IPS-18c (cell line): ENCODE measurements around the gene SORBS2.

Source experiments
- H3K4me3 ChIP-seq: 2 replicates; pipeline ENCODE4 v1.7.0; 2013; ENCODE audit warnings: low read depth, mild to moderate bottlenecking, low read length, moderate library complexity; ENCODE audit not compliant: insufficient read depth
- H3K9me3 ChIP-seq: one replicate; pipeline ENCODE4 v1.6.1; 2013; ENCODE audit warnings: mild to moderate bottlenecking, low read length, moderate library complexity; ENCODE audit not compliant: control insufficient read depth, insufficient read depth

Gene SORBS2

DNA sequence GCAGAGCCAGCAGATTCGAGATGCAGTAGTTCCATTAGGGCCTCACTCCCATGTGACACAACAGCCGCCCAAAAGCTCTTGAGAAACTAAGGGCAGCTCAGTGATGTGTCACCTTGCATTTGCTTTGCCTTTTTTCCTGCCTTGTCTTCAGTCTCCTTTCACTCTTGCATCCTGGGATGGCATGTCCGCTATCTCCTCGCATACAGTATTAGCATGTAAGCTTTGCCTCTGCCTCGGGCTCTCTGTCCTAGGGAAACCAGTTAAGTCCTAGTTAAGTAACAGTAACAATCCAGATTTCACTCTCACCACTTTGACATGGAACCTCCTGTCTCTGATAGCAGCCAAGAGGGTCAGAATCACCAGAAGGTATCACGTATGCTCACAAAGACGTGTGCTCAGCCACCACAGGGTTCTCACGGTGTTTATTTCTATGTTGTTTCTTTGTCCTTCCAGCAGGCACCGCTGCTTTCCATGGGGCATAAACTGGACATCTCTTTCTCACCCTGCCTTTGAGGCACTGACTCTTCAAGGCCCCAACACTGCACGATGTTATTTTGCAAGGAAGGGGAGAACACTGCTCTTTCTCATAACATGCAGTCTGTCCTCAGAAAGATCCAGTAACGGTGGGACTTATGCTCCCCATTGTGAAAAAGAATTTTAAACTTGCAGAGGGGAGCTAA lies 26.7 kb upstream of the SORBS2 start:
- no peak overlapping the region for H3K4me3 ChIP-seq
- H3K9me3 ChIP-seq = no peaks in the 10 kb centered on the region

DNA sequence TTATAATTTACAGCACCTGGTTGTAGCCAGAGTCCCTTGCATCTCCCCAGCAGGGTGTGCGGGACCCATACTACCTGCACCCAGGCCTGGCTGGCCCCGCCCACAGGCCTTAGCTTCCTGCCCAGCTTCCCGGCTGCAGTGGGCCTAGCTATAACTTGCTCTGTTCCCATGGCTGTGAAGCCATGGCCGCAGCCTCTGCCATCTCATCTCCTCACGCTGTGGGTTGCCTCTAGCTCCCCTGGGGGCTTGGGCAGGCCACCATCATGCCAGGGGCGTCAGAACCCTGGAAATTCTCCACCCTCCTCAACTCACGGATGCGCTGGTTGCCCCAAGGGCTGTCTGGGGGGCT lies 26.1 kb upstream of the SORBS2 start:
- no peak overlapping the region for H3K4me3 ChIP-seq

DNA sequence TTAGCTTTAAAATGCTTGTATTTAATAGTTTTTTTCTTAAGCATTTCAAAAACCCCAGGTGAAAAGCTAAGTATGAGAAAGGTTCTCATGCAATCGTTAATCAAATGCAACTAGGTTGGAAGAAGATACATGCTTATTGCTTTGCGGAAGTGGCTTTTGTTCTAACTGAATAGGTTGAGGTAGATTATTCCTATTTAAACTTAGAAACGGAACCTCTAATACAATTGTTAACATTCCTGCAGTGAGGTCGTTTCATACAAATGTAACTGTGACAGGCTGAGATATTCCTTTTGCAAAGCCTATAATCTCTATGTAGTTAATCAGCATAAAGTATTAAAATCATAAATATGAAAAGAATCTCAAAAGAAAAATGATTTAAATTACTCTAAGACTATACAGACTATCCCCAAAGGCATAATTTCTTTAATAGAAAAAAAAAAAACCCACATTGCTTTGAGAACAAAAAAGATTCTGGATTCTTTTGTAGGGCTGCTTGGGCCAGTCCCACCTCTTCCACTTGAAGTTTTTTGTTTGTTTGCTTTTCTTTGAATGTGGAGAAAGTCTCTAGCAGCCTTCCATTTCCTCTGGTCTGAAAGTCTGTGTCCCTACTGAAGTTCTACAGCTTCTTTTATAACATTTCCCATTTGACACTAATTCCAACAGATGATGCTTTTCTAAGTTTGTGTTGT lies 25.6 kb upstream of the SORBS2 start:
- H3K9me3 ChIP-seq = no peaks in the 10 kb centered on the region
- no peak overlapping the region for H3K4me3 ChIP-seq

More for the DNA sequence above, 26.1 kb upstream of the SORBS2 start:
- H3K9me3 ChIP-seq = no peaks in the 10 kb centered on the region

DNA sequence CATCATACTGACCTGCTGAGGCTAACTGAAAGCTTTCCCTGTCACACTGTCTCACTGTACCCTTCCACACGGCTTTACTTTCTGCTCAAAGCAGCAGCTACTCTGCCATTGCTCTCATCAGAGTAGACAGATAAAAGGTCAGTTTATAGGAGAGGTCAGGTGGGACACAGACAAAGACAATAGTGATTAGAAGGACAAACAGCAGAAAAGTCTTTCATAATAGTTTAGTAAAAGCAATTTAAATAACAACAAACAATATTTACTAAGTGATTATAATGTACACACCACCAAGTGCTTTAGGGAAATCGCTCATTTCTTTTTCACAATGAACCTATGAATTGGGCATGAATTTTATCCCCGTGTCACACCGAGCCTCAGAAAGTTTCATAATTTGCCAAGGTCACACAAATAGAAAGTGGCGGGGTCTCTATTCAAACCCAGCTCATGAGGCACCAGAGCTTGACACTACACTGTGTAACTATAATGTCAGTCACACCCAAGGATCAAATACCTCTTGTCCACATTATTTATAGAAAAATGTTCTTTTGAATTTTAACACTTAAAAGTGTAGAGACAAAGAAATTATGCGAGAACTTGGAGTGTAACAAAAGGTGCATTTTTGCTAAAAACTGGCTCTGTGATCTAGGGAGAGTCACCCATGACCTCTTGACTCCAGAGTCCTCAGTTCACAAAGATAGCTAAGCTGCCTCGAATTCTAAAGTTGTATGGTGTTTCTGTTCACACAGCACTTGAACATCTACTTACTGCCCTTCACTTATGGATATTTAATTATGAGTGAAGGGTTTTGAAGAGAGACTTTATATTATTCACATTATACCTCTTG lies 24.5 kb upstream of the SORBS2 start:
- no peak overlapping the region for H3K4me3 ChIP-seq
- H3K9me3 ChIP-seq = no peaks in the 10 kb centered on the region

DNA sequence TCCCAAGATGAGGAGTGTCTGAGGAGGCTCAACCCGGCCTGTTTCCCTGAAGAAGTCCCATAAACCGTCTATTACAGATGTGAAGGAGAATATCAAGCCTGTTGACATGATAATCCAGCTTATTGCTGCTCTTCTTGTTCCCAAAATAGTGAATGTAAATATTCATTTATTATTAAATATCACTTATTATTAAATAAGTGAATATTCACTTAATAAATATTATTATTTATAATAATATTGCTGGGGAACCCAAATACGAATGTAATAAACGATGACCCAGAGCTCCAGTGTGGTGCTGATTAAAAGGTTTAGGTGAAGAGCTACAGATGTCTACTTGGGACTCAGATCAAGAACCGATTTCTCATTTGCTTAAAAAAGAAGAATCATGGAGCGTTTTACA lies 23.8 kb upstream of the SORBS2 start:
- Histone ChIP-seq H3K9me3 (no peaks in the 10 kb centered on the region), H3K4me3 (no peak overlapping the region)

DNA sequence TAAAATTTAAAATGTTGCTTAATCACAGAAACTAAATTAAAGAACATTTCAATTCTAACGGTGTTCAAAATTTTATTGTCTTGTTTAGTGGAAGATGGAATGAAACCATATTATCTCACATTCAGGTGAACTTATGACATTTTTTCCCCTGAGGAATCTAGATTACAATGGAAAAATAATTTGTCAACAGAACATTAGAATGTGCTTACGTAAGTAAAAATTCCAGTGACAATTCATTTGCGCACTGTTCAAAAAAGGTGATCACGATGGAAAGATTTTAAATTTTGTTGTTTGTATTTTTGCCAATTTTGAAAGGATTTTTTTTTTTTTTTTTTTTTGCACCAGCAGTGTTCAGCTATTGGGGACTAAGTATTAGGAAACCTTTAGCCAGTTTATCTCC lies 23.3 kb upstream of the SORBS2 start:
- Histone ChIP-seq H3K4me3 (no peak overlapping the region), H3K9me3 (no peaks in the 10 kb centered on the region)

DNA sequence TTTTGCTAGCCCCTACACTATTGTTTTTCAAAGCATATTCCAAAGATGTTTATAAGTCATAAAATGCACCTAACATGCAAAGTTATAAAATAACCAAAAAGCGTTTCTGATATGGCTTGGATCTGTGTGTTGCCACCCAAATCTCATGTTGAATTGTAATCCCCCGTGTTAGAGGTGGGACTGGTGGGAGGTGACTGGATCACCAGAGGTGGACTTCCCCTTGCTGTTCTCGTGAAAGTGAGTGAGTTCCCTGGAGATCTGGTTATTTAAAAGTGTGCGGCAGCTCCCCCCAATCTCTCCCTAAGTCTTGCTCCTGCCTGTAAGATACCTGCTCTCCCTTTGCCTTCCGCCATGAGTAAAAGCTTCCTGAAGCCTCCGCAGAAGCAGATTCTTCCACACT lies 22.8 kb upstream of the SORBS2 start:
- Histone ChIP-seq H3K9me3 (no peaks in the 10 kb centered on the region), H3K4me3 (no peak overlapping the region)

DNA sequence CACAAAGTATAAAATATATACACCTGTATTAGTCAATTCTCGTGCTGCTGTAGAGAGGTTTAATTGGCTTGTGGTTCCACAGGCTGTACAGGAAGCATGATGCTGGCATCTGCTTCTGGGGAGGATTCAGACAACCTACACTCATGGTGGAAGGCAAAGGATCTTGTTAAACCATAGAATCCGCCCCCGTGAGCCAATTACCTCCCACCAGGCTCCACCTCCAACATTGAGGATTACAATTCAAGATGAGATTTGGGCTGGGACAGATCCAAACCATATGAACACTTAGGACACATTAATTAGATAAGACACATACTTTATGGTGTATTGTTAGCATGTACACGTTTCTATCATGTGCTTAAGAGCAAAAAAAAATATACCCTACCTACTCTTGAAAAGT lies 22.1 kb upstream of the SORBS2 start:
- H3K4me3 ChIP-seq = no peak overlapping the region
- H3K9me3 ChIP-seq = no peaks in the 10 kb centered on the region

DNA sequence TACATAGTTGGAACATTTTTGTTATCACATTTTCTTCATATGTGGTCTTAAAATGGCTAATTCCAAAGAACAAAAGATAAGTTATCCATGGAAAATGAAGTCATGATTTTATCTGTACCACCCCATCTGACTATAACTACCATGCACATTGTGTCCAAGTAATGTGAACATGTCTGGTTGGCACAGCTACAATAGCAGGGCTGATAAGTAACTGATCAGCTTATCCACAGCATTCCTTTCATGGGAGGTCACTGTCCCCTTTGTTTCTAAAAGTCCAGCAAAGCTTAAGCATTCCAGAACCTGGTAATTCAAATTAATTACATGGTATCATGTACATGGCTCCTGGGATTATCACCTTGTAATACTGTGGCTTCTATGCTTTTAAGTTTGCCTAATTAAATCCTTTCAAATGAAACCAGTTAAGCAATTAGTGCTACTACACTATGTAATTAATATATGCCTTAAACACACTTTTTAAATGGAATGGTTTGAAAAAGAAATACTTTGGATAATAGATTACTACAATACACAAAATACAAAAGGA lies 21.1 kb upstream of the SORBS2 start:
- H3K4me3 ChIP-seq = no peak overlapping the region
- H3K9me3 ChIP-seq = no peaks in the 10 kb centered on the region

DNA sequence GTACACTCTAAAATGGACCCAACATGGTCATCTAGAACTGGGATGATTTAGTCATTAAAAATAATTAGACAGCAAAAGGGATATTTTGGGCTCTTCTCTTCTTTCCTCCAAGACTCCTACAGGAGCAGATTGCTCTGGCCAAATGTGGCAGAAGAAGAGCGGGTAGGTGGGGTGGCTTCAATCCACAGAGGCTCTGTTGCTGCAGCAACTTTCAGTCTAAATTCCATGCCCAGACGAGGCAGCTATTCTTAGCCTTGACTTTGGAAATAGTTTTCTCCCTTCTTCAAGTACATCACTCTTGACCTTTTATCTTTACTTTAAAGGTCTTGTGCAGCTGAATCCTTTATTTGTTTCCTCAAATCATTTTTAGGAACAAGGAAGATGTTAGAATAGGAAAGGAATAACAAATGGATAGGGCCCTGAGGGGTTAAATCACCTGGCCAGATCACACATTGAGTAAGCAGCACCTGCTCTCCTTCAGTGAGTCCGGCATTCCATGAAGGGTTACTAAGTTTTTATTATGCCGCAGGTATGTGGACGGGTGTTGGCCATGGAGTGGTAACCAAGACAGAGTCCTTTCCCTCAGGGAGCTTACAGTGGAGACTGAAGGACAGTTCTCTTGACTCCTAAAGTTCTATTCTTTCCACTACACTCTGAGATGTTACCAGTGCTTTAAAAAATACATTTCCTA lies 19.3 kb upstream of the SORBS2 start:
- H3K4me3 ChIP-seq = no peak overlapping the region
- no peaks in the 10 kb centered on the region for H3K9me3 ChIP-seq

DNA sequence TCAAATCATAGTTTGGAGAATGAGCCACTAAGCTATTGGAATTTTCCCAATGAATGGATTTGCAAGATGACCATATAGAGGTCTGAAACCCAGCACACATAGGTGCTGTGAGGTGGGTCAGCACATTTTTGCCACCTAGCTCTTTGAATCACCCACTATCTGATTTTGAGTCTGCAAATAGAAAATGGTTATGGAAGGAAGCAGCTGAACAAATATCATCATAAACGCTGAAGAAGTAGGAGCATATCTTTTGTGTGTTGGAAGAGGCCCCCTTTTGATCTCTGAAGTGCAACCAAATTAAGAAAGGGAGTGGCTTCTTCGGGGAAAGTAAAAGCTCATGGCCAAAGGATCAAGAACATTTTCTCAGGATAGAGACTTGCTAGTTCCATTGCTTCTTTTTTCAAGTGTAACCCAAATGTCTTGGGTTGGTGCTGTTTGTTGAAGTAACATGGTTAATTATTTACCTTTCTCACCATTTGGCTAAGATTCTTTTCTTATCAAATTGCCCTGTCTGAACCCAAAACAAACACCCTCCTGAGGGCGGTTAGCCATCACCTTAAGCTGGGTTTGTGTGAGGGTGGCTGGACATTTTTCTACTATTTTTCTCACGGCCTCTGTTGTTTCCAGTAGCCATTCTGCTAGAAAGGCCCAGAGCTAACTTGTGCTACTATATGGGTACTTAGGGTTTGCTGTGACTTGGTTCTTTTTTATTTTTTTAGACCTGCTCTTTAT lies 18.4 kb upstream of the SORBS2 start:
- Histone ChIP-seq H3K9me3 (no peaks in the 10 kb centered on the region), H3K4me3 (no peak overlapping the region)

DNA sequence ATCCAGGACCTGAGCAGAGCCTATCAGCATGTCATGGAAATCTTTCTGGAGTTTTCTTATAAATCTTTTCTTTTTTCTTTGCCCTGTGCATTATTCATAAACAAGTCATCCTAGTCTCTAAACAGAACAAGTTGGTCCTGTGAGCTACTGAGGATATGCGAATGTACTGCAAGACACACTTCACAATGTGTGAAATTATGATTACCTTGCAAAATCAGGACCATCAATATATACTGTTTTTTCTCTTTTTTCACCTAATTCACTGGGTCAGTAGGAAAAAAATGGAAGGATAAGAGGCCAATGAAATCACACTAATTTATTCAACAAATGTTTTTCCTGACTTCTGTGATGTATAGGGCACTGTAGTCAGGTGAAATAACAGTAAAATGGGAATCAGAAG lies 14.4 kb upstream of the SORBS2 start:
- Histone ChIP-seq H3K9me3 (no peaks in the 10 kb centered on the region), H3K4me3 (no peak overlapping the region)

DNA sequence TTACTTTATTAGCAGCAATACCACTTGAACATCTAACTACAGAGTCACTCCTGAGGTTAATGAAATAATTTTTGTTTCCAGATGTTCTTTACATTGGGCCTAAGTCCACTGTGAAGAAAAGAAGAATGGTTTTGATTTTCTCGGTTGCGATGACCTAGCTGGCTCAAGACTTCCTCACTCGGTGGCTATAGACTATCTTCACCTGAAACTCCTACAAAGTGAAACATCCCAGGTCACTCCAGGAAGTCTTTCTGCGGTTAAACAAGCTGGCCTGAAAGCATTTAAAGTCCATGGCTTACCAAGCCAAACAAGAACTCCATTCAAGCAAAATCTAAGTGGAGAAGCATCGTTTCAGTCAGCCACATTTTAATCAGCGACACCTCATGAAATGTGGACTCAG lies 13.7 kb upstream of the SORBS2 start:
- H3K4me3 ChIP-seq = no peak overlapping the region
- H3K9me3 ChIP-seq = no peaks in the 10 kb centered on the region

DNA sequence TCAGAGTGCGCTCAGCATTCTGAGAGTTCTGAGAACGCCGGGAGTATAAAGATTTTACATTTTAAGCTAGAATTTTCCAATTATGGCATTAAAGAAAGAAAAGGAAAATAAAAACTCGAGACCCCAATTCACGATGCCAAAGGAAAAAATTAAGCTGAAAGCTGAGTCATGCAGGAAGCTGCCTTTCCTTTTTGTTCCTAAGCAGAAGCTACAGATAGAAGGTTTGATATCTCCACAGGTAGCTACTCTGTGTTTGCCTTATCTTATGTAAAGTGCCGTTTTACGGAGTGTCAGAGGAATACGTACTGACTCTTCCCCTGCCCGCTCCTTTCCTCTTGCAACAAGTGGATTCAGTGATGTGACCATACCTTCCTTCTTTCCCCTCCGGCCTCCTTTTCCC lies 10.8 kb upstream of the SORBS2 start:
- Histone ChIP-seq H3K4me3 (no peak overlapping the region), H3K9me3 (no peaks in the 10 kb centered on the region)

DNA sequence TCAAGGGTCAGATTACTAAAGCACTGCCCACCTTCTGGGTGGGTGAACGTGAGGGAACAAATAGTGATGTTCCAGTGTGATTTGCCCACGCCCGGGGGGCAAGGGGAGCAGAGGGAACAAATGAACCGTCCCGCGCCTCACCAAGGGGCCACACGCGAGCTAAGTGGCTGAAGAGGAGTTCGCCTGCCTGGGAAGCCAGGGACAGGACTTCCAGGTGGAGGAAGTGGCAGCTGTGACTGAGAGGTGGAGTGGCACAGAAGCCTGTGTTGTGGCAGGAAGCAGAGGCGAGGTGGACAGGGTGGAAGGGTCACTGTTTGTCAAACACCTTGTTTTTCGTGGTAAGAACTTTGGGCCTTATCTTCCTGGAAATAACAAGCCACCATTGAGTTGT lies 9.0 kb upstream of the SORBS2 start:
- Histone ChIP-seq H3K9me3 (no peaks in the 10 kb centered on the region), H3K4me3 (no peak overlapping the region)

DNA sequence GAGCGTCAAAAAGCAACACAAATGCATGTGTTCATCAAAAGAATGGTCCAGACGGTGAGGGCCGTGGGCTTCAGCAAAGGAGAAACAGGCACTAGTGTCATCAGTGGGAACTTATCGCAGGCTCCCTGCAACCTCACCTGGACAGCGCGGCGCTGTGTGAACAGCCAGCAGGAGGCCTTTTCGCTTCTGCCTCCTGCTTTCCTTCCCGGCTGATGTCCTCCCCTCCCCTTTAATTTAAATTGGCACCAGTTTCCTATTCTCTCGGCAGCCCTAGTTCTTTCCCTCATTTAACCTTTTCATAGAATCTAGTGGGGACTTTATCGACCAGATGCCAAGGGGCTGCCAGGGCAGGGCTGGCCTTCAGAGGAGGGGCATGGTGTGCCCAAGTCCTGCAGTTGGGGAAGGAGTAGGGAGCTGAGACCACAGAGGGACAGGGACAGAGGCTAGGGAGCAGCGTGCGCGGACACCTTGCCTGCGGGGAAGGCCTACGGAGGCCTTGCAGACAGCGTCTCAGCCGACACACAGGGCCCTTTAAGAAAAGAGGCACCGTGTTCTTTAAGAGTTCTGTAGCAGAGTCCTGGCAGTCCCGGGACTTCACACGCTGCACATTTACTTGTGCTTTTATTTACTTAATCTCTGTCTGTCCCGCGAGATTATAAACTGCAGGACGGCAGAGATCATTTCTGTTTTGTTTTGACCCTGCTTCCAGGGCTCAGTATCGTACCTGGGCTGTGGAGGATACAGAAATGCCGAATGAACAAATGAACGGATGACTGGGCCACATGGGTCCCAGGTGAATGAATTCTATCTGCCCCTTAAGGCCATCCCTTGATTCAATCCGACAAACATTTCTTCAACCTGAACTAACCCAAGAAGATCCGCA lies 8.4 kb upstream of the SORBS2 start:
- Histone ChIP-seq H3K9me3 (no peaks in the 10 kb centered on the region), H3K4me3 (no peak overlapping the region)
